Esophagus muscularis mucosa (tissue), 3 donors: ENCODE results near the gene SELENOM.

ENCODE experiments used
- POLR2A ChIP-seq: fragments of 450-650 bp; IDR thresholded peaks from one replicate; pipeline ENCODE4 v1.6.1; 2017; ENCODE audit warnings: antibody characterized with exemption, moderate library complexity, mild to moderate bottlenecking, low read depth
- POLR2AphosphoS5 ChIP-seq, 2 donors: sonication (generic); formaldehyde crosslinking; IDR thresholded peaks; one replicate each; pipeline ENCODE4 v1.6.1; 2017; ENCODE audit warnings: antibody characterized with exemption in 2 of 2
- TF ChIP-seq, protein P1 (sequence below), 3 experiments: fragments of 200-600 bp in 2 of 3; fragments of 450-650 bp in 1 of 3; sonication (generic) in 2 of 3; IDR thresholded peaks; one replicate each; pipeline ENCODE4 v1.5.1; 2017 to 2019; ENCODE audit warnings: antibody characterized with exemption in 3 of 3, mild to moderate bottlenecking in 2 of 3, moderate library complexity in 1 of 3

DNA sequence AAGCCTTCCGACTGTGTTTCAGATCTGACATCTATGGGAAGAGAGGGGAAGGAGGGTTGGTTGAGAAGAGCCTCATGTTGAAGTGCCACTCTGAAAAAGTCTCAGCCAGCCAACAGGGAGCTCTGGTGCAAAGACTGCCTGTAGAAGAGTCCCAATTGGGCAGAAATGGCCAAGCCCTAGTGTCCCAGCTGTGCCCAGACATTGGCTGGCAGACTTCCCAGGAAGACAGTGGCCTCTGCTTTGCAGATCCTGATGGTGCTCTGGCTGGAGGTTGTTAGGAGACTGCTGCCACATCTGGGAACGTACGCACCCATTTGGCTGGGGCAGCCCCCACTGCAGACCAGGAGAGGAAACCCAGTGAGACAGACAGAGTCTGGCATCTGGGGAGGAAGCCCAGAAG, 36.2 kb upstream of the SELENOM start:
- TF ChIP-seq, protein P1, sequence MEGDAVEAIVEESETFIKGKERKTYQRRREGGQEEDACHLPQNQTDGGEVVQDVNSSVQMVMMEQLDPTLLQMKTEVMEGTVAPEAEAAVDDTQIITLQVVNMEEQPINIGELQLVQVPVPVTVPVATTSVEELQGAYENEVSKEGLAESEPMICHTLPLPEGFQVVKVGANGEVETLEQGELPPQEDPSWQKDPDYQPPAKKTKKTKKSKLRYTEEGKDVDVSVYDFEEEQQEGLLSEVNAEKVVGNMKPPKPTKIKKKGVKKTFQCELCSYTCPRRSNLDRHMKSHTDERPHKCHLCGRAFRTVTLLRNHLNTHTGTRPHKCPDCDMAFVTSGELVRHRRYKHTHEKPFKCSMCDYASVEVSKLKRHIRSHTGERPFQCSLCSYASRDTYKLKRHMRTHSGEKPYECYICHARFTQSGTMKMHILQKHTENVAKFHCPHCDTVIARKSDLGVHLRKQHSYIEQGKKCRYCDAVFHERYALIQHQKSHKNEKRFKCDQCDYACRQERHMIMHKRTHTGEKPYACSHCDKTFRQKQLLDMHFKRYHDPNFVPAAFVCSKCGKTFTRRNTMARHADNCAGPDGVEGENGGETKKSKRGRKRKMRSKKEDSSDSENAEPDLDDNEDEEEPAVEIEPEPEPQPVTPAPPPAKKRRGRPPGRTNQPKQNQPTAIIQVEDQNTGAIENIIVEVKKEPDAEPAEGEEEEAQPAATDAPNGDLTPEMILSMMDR (IDR thresholded peaks at IDR 0.05), result no peak
- TF ChIP-seq POLR2A, result no peak
- TF ChIP-seq POLR2AphosphoS5 (IDR thresholded peaks at IDR 0.05), result no peak
